ENCODE data around the gene JAM3.

DNA sequence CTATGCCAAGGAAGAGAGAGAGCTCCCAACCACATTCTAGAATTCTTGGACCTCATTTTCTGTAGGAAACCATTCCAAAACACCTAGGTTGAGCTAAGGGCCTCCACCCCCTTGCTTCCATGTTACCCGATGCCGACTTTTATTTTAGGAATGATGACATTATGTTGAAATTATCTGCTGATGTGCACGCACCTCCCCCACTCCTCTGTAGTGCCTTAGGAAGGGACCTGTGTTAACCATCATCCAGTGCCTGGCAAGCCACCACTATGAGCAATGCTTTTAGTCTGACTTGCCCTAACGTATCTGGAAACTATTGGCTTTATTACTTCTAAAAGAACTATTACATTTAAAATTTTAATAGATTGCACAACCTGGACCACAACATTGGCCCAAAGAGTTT is 112.8 kb downstream of the JAM3 start:
- TF ChIP-seq POLR2A (IDR thresholded peaks at IDR 0.05; ENCODE audit: low read depth, low read length) (no peak), JUNB (IDR thresholded peaks at IDR 0.05) (no peak), IKZF1 (conservative IDR thresholded peaks at IDR 0.05) (no peak), ZNF274 (IDR thresholded peaks at IDR 0.05; ENCODE audit: insufficient read depth, insufficient read length) (no peak), YY1 (IDR thresholded peaks at IDR 0.05; ENCODE audit: low read depth, low read length) (no peak), NFYB (IDR thresholded peaks at IDR 0.05; ENCODE audit: insufficient read depth, low read depth, low read length) (no peak)
- TF ChIP-seq, protein P1, sequence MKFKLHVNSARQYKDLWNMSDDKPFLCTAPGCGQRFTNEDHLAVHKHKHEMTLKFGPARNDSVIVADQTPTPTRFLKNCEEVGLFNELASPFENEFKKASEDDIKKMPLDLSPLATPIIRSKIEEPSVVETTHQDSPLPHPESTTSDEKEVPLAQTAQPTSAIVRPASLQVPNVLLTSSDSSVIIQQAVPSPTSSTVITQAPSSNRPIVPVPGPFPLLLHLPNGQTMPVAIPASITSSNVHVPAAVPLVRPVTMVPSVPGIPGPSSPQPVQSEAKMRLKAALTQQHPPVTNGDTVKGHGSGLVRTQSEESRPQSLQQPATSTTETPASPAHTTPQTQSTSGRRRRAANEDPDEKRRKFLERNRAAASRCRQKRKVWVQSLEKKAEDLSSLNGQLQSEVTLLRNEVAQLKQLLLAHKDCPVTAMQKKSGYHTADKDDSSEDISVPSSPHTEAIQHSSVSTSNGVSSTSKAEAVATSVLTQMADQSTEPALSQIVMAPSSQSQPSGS (IDR thresholded peaks at IDR 0.05; ENCODE audit: low read length): no peak
- TF ChIP-seq, protein P2, sequence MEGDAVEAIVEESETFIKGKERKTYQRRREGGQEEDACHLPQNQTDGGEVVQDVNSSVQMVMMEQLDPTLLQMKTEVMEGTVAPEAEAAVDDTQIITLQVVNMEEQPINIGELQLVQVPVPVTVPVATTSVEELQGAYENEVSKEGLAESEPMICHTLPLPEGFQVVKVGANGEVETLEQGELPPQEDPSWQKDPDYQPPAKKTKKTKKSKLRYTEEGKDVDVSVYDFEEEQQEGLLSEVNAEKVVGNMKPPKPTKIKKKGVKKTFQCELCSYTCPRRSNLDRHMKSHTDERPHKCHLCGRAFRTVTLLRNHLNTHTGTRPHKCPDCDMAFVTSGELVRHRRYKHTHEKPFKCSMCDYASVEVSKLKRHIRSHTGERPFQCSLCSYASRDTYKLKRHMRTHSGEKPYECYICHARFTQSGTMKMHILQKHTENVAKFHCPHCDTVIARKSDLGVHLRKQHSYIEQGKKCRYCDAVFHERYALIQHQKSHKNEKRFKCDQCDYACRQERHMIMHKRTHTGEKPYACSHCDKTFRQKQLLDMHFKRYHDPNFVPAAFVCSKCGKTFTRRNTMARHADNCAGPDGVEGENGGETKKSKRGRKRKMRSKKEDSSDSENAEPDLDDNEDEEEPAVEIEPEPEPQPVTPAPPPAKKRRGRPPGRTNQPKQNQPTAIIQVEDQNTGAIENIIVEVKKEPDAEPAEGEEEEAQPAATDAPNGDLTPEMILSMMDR (IDR thresholded peaks at IDR 0.05 in 2 of 3, conservative IDR thresholded peaks at IDR 0.05 in 1 of 3; ENCODE audit: control insufficient read depth in 2 of 3, extremely low read depth in 1 of 3, insufficient read depth in 1 of 3, low read depth in 3 of 3, low read length in 3 of 3): no peak

All from GM12878 (cell line).